ENCODE data around the gene MITF. TPM values are rescaled to one million over a fixed set of nuclear protein-coding genes. Genes with fewer than 3 reads are reported as not detected.

The MITF gene
- total RNA-seq, 2 donors from 2014 or later, result 9.3 to 12.2 TPM

GRCh38 chr3:69925506-69925905 lies 186.2 kb downstream of the MITF start:
- intact Hi-C loops (cut with DNase I), result no loop called here

GRCh38 chr3:69926385-69926784 lies 187.1 kb downstream of the MITF start:
- Histone ChIP-seq H3K4me3 (no peak overlapping the region), H3K4me1 (peaks cover 6% of the 10 kb centered on the region), H3K36me3 (replicated peaks in 1 of 2; ENCODE audit: insufficient read depth in 1 of 2, low read depth in 2 of 2) (no peaks in the 10 kb centered on the region), H3K27me3 (no peaks in the 10 kb centered on the region), H3K27ac (no peak overlapping the region), H3K9me3 (no peaks in the 10 kb centered on the region)
- DNase-seq, result no peak
- ATAC-seq, result no peak
- intact Hi-C loops (cut with DNase I), result no loop called here
- WGBS, 2 donors, result 70 to 75% methylated on average over 8 of the region's 8 CpGs
- TF ChIP-seq POLR2A (IDR thresholded peaks at IDR 0.05) (no peak), CTCF (IDR thresholded peaks at IDR 0.05) (no peak)

More at GRCh38 chr3:69925506-69925905, 186.2 kb downstream of the MITF start:
- Histone ChIP-seq H3K36me3 (replicated peaks in 1 of 2; ENCODE audit: insufficient read depth in 1 of 2, low read depth in 2 of 2) (no peaks in the 10 kb centered on the region), H3K27ac (no peak overlapping the region), H3K27me3 (no peaks in the 10 kb centered on the region), H3K9me3 (no peaks in the 10 kb centered on the region), H3K4me1 (peaks cover 6% of the 10 kb centered on the region), H3K4me3 (no peak overlapping the region)
- ATAC-seq (no peak), DNase-seq (no peak)
- TF ChIP-seq CTCF (IDR thresholded peaks at IDR 0.05), result no peak
- TF ChIP-seq POLR2A (IDR thresholded peaks at IDR 0.05), result no peak

GRCh38 chr3:69927571-69927970 lies 188.3 kb downstream of the MITF start:
- no peaks in the 10 kb centered on the region for H3K27me3 ChIP-seq
- no peak for ATAC-seq
- H3K4me1 ChIP-seq, result peaks cover 6% of the 10 kb centered on the region
- no peak for DNase-seq
- no peaks in the 10 kb centered on the region for H3K36me3 ChIP-seq (replicated peaks in 1 of 2; ENCODE audit: insufficient read depth in 1 of 2, low read depth in 2 of 2)
- no peak overlapping the region for H3K27ac ChIP-seq
- H3K4me3 ChIP-seq, result no peak overlapping the region
- TF ChIP-seq POLR2A (IDR thresholded peaks at IDR 0.05) (no peak), CTCF (IDR thresholded peaks at IDR 0.05) (no peak)
- H3K9me3 ChIP-seq, result no peaks in the 10 kb centered on the region
- intact Hi-C loops (cut with DNase I), result no loop called here

GRCh38 chr3:69929019-69929418 lies 189.8 kb downstream of the MITF start:
- ATAC-seq, result no peak
- no peak for TF ChIP-seq CTCF (IDR thresholded peaks at IDR 0.05)
- TF ChIP-seq POLR2A (IDR thresholded peaks at IDR 0.05), result no peak

GRCh38 chr3:69930564-69930963 lies 191.3 kb downstream of the MITF start:
- no peaks in the 10 kb centered on the region for H3K27me3 ChIP-seq
- DNase-seq, result no peak
- TF ChIP-seq POLR2A (IDR thresholded peaks at IDR 0.05) (no peak), CTCF (IDR thresholded peaks at IDR 0.05) (no peak)
- WGBS, 2 donors, result 54 to 69% methylated on average over 2 of the region's 2 CpGs
- H3K9me3 ChIP-seq, result no peaks in the 10 kb centered on the region
- H3K36me3 ChIP-seq (replicated peaks in 1 of 2; ENCODE audit: insufficient read depth in 1 of 2, low read depth in 2 of 2), result no peaks in the 10 kb centered on the region
- no peak for ATAC-seq
- H3K4me1 ChIP-seq, result peaks cover 6% of the 10 kb centered on the region
- intact Hi-C loops (cut with DNase I), result no loop called here
- no peak overlapping the region for H3K4me3 ChIP-seq
- H3K27ac ChIP-seq, result no peak overlapping the region

More at GRCh38 chr3:69929019-69929418, 189.8 kb downstream of the MITF start:
- DNase-seq, result no peak
- H3K9me3 ChIP-seq, result no peaks in the 10 kb centered on the region
- H3K4me3 ChIP-seq, result no peak overlapping the region
- peaks cover 6% of the 10 kb centered on the region for H3K4me1 ChIP-seq
- intact Hi-C loops (cut with DNase I), result no loop called here
- 84 to 88% methylated on average over 4 of the region's 4 CpGs for WGBS, 2 donors
- H3K36me3 ChIP-seq (replicated peaks in 1 of 2; ENCODE audit: insufficient read depth in 1 of 2, low read depth in 2 of 2), result no peaks in the 10 kb centered on the region
- H3K27ac ChIP-seq, result no peak overlapping the region
- H3K27me3 ChIP-seq, result no peaks in the 10 kb centered on the region
